CD4-positive, alpha-beta T cell treated with Interleukin-21 for 1 hour (primary cell): Measurements from ENCODE around the gene ST3GAL2.
A peak's percentile ranks its signal among the peaks of the same experiment; 100 is the strongest.
"Not testable (repeated sequence)": the region's sequence is repeated elsewhere in the genome, so short reads cannot be mapped to it uniquely, and the experiment has no call there.

ENCODE experiments used
- DNase-seq: peaks from one replicate; pipeline ENCODE4 v3.0.0-alpha.2; 2020

ST3GAL2 gene

GRCh38 chr16:70380919-70381603 is 57.8 kb downstream of the ST3GAL2 start:
- DNase-seq, result peak; percentile 97

GRCh38 chr16:70380248-70380918 is 58.5 kb downstream of the ST3GAL2 start:
- peak; percentile 52 for DNase-seq

GRCh38 chr16:70378869-70379493 is 59.9 kb downstream of the ST3GAL2 start:
- DNase-seq, result no peak

- DNase-seq, result no peak
Observed at GRCh38 chr16:70377782-70378181, 61.1 kb downstream of the ST3GAL2 start.

- DNase-seq, result no peak
Observed at GRCh38 chr16:70375636-70376611, 63.0 kb downstream of the ST3GAL2 start.

- no peak for DNase-seq
Observed at GRCh38 chr16:70374213-70374612, 64.7 kb downstream of the ST3GAL2 start.

- DNase-seq, result no peak
Observed at GRCh38 chr16:70372921-70373728, 65.8 kb downstream of the ST3GAL2 start.

GRCh38 chr16:70370924-70371323 is 68.0 kb downstream of the ST3GAL2 start:
- DNase-seq, result no peak

- DNase-seq, result peak; percentile 64
Observed at GRCh38 chr16:70370145-70370544, 68.8 kb downstream of the ST3GAL2 start.

- no peak for DNase-seq
Observed at GRCh38 chr16:70364399-70364798, 74.5 kb downstream of the ST3GAL2 start.

- no peak for DNase-seq
Observed at GRCh38 chr16:70359552-70359951, 79.3 kb downstream of the ST3GAL2 start.

GRCh38 chr16:70349783-70350182 is 89.1 kb downstream of the ST3GAL2 start:
- DNase-seq, result no peak

GRCh38 chr16:70348991-70349390 is 89.9 kb downstream of the ST3GAL2 start:
- no peak for DNase-seq

GRCh38 chr16:70345840-70346239 is 93.1 kb downstream of the ST3GAL2 start:
- DNase-seq, result no peak

GRCh38 chr16:70342016-70342415 is 96.9 kb downstream of the ST3GAL2 start:
- DNase-seq, result no peak

- no peak for DNase-seq
Observed at GRCh38 chr16:70341600-70341999, 97.3 kb downstream of the ST3GAL2 start.

GRCh38 chr16:70337814-70338213 is 101.1 kb downstream of the ST3GAL2 start:
- DNase-seq, result no peak

GRCh38 chr16:70332728-70333127 is 106.2 kb downstream of the ST3GAL2 start:
- not testable (repeated sequence) for DNase-seq

GRCh38 chr16:70331588-70332358 is 107.1 kb downstream of the ST3GAL2 start:
- DNase-seq, result peak; percentile 30

- DNase-seq, result no peak
Observed at GRCh38 chr16:70331091-70331490, 107.8 kb downstream of the ST3GAL2 start.
